Measurements from ENCODE around the gene GDPD5. TPM values are rescaled to one million over a fixed set of nuclear protein-coding genes. Genes with fewer than 3 reads are reported as not detected.

The GDPD5 gene
- total RNA-seq, 4 donors from 2014 or later, result 9.6 to 52.9 (median 28.2) TPM

GRCh38 chr11:75554258-75555022 is 28.7 kb upstream of the GDPD5 start:
- peak overlapping the region; percentile 94 to 97 for H3K27ac ChIP-seq
- no peaks in the 10 kb centered on the region for H3K36me3 ChIP-seq
- H3K9me3 ChIP-seq, result no peaks in the 10 kb centered on the region
- peak overlapping the region; percentile 8 to 27 for H3K4me3 ChIP-seq
- peak; percentile 98 to 99 for DNase-seq
- intact Hi-C loops (cut with DNase I; ENCODE audit: low total_unique reads), result no loop called here
- peaks cover 9 to 27% of the 10 kb centered on the region in 2 donors for H3K4me1 ChIP-seq
- no peaks in the 10 kb centered on the region for H3K27me3 ChIP-seq
- TF ChIP-seq CTCF (IDR thresholded peaks at IDR 0.05) (peak in 1 of 4 experiments; percentile 4), POLR2A (IDR thresholded peaks at IDR 0.05) (peak in 1 of 2 donors; percentile 79)

- Histone ChIP-seq H3K9me3 (no peaks in the 10 kb centered on the region), H3K4me1 (peaks cover 9 to 23% of the 10 kb centered on the region in 2 donors), H3K4me3 (no peak overlapping the region), H3K27me3 (no peaks in the 10 kb centered on the region), H3K27ac (peak overlapping the region; percentile 94 to 97), H3K36me3 (no peaks in the 10 kb centered on the region)
- TF ChIP-seq CTCF (IDR thresholded peaks at IDR 0.05), result no peak
- TF ChIP-seq POLR2A (IDR thresholded peaks at IDR 0.05), result no peak
- intact Hi-C loops (cut with DNase I; ENCODE audit: low total_unique reads), result no loop called here
- DNase-seq, result no peak
Measured at GRCh38 chr11:75553889-75554257, 28.1 kb upstream of the GDPD5 start.

- H3K27ac ChIP-seq, result peak overlapping the region; percentile 94 to 97
- no peaks in the 10 kb centered on the region for H3K9me3 ChIP-seq
- H3K27me3 ChIP-seq, result no peaks in the 10 kb centered on the region
- no peak for DNase-seq
- no peaks in the 10 kb centered on the region for H3K36me3 ChIP-seq
- intact Hi-C loops (cut with DNase I; ENCODE audit: low total_unique reads), result no loop called here
- peaks cover 9 to 16% of the 10 kb centered on the region in 2 donors for H3K4me1 ChIP-seq
- no peak for TF ChIP-seq CTCF (IDR thresholded peaks at IDR 0.05)
- TF ChIP-seq POLR2A (IDR thresholded peaks at IDR 0.05), result no peak
- H3K4me3 ChIP-seq, result no peak overlapping the region
Measured at GRCh38 chr11:75553182-75553581, 27.4 kb upstream of the GDPD5 start.

- Histone ChIP-seq H3K4me3 (no peak overlapping the region), H3K36me3 (no peaks in the 10 kb centered on the region), H3K27me3 (no peaks in the 10 kb centered on the region), H3K9me3 (no peaks in the 10 kb centered on the region), H3K4me1 (peaks cover 0 to 11% of the 10 kb centered on the region in 2 donors), H3K27ac (no peak overlapping the region)
- no peak for DNase-seq
- intact Hi-C loops (cut with DNase I; ENCODE audit: low total_unique reads), result loop anchor here (5.0 kb wide), 1 partner anchor 33 kb away; no protein-coding TSS in a partner anchor
- TF ChIP-seq CTCF (IDR thresholded peaks at IDR 0.05) (no peak), POLR2A (IDR thresholded peaks at IDR 0.05) (no peak)
Measured at GRCh38 chr11:75549370-75549958, 23.7 kb upstream of the GDPD5 start.

All from uterus (tissue), 4 donors.